Measurements from ENCODE around the gene EXOC4. TPM values are rescaled to one million over a fixed set of nuclear protein-coding genes. Genes with fewer than 3 reads are reported as not detected.

EXOC4 gene
- total RNA-seq, 3 donors from 2014 or later: 88.3 to 136 (median 99.6) TPM

DNA sequence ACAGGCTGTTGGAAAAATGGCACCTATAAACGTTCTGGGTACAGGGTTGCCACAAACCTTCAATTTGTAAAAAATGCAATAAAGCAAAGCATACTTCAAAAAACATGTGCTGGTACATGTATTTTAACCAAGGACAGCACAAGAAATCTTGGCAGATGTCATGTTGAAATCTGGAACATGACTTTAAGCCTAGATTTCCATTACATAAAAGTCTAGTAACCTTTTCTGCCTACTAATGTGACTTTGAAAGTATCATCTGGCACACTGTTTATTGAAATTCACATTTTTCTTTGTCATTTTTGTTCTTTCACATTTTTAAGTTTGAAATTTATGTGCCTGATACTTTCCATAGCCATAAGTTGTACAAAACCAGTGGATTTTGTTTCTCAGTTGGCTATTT is 296.8 kb downstream of the EXOC4 start:
- intact Hi-C loops (cut with DNase I; ENCODE audit: low total_unique reads): no loop called here
- TF ChIP-seq CTCF (IDR thresholded peaks at IDR 0.05): no peak
- TF ChIP-seq POLR2A (IDR thresholded peaks at IDR 0.05): no peak
- no peak for TF ChIP-seq POLR2AphosphoS5 (IDR thresholded peaks at IDR 0.05)
- Histone ChIP-seq H3K27ac (no peak overlapping the region), H3K27me3 (no peaks in the 10 kb centered on the region), H3K9me3 (no peaks in the 10 kb centered on the region), H3K4me1 (no peaks in the 10 kb centered on the region), H3K4me3 (no peak overlapping the region), H3K36me3 (no peaks in the 10 kb centered on the region)
- DNase-seq (ENCODE audit: low spot score in 2 of 2): no peak

DNA sequence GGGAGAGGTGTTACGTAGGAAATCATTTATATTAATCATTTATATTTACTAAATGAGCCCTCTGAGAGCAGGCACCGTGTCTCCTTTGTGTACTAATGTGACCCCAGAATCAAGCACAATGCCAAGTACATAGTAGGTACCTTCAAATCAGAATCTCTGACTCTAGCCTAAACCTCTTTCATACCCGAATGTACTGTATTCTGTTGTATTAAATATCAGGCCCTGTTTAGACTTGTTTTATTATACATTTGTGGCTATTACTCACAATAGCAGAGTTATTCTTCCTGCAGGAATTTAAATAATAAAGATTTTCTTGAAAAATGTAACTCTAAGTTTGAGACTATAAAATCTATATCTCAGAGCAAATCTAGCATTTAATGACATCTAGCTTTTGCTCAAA is 297.3 kb downstream of the EXOC4 start:
- intact Hi-C loops (cut with DNase I; ENCODE audit: low total_unique reads): no loop called here
- H3K9me3 ChIP-seq: no peaks in the 10 kb centered on the region
- TF ChIP-seq POLR2A (IDR thresholded peaks at IDR 0.05): no peak
- TF ChIP-seq CTCF (IDR thresholded peaks at IDR 0.05): no peak
- TF ChIP-seq POLR2AphosphoS5 (IDR thresholded peaks at IDR 0.05): no peak

DNA sequence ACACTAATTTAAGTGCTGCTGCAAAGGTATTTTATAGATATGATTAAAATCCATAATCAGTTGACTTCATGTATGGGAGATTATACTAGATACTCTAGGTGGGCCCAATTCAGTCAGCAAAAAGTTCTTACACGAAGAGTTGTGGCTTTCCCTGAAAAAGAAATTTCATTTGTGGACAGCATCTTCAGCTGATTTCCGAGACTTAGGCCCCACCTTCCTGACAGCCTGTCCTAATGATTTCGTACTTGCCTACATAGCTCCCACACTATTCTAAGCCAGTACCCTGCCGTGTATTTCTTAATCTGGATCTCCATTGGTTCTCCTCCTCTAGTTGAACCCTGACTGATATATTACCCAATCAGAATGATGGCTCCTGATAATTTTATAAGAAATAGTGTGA is 297.9 kb downstream of the EXOC4 start:
- no peaks in the 10 kb centered on the region for H3K9me3 ChIP-seq
- no peak overlapping the region for H3K4me3 ChIP-seq
- H3K4me1 ChIP-seq: no peaks in the 10 kb centered on the region
- intact Hi-C loops (cut with DNase I; ENCODE audit: low total_unique reads): no loop called here
- H3K27me3 ChIP-seq: no peaks in the 10 kb centered on the region
- DNase-seq (ENCODE audit: low spot score in 2 of 2): no peak
- no peak overlapping the region for H3K27ac ChIP-seq
- TF ChIP-seq POLR2A (IDR thresholded peaks at IDR 0.05): no peak
- no peak for TF ChIP-seq POLR2AphosphoS5 (IDR thresholded peaks at IDR 0.05)
- TF ChIP-seq CTCF (IDR thresholded peaks at IDR 0.05): no peak
- no peaks in the 10 kb centered on the region for H3K36me3 ChIP-seq

More for the DNA sequence above, 297.3 kb downstream of the EXOC4 start:
- no peak for DNase-seq (ENCODE audit: low spot score in 2 of 2)
- Histone ChIP-seq H3K4me3 (no peak overlapping the region), H3K36me3 (no peaks in the 10 kb centered on the region), H3K27ac (no peak overlapping the region), H3K4me1 (no peaks in the 10 kb centered on the region), H3K27me3 (no peaks in the 10 kb centered on the region)

- TF ChIP-seq CTCF (IDR thresholded peaks at IDR 0.05): no peak
- TF ChIP-seq POLR2AphosphoS5 (IDR thresholded peaks at IDR 0.05): no peak
- no peaks in the 10 kb centered on the region for H3K27me3 ChIP-seq
- no peak for DNase-seq (ENCODE audit: low spot score in 2 of 2)
- no peaks in the 10 kb centered on the region for H3K9me3 ChIP-seq
- H3K4me3 ChIP-seq: no peak overlapping the region
- no peak overlapping the region for H3K27ac ChIP-seq
- intact Hi-C loops (cut with DNase I; ENCODE audit: low total_unique reads): no loop called here
- H3K4me1 ChIP-seq: no peaks in the 10 kb centered on the region
- H3K36me3 ChIP-seq: no peaks in the 10 kb centered on the region
These were observed 298.6 kb downstream of the EXOC4 start for GRCh38 chr7:133551466-133551865.

- no peak for TF ChIP-seq CTCF (IDR thresholded peaks at IDR 0.05)
- DNase-seq (ENCODE audit: low spot score in 2 of 2): no peak
- no peaks in the 10 kb centered on the region for H3K27me3 ChIP-seq
- no peak overlapping the region for H3K27ac ChIP-seq
- no peaks in the 10 kb centered on the region for H3K9me3 ChIP-seq
- no peaks in the 10 kb centered on the region for H3K4me1 ChIP-seq
- no peaks in the 10 kb centered on the region for H3K36me3 ChIP-seq
- intact Hi-C loops (cut with DNase I; ENCODE audit: low total_unique reads): no loop called here
- no peak overlapping the region for H3K4me3 ChIP-seq
These were observed 299.2 kb downstream of the EXOC4 start for GRCh38 chr7:133552079-133552478.
